Brain pericyte (primary cell): ENCODE measurements around the gene F12.
"Not testable (repeated sequence)": the region's sequence is repeated elsewhere in the genome, so short reads cannot be mapped to it uniquely, and the experiment has no call there.

ENCODE experiments used
- DNase-seq: peaks from one replicate; pipeline ENCODE4 v3.0.0-alpha.2; 2012; ENCODE audit warnings: low read depth, low spot score

Gene F12

GRCh38 chr5:177369645-177370440, 39.5 kb downstream of the F12 start:
- no peak for DNase-seq

- no peak for DNase-seq
These were observed 40.3 kb downstream of the F12 start for GRCh38 chr5:177368869-177369644.

GRCh38 chr5:177367981-177368868, 41.1 kb downstream of the F12 start:
- no peak for DNase-seq

GRCh38 chr5:177367323-177367848, 42.0 kb downstream of the F12 start:
- no peak for DNase-seq

GRCh38 chr5:177366528-177367322, 42.6 kb downstream of the F12 start:
- DNase-seq, result no peak

- no peak for DNase-seq
These were observed 43.4 kb downstream of the F12 start for GRCh38 chr5:177365845-177366527.

- DNase-seq, result no peak
These were observed 45.0 kb downstream of the F12 start for GRCh38 chr5:177364159-177364962.

GRCh38 chr5:177363565-177363964, 45.8 kb downstream of the F12 start:
- no peak for DNase-seq

GRCh38 chr5:177362610-177363507, 46.5 kb downstream of the F12 start:
- DNase-seq, result no peak

GRCh38 chr5:177362292-177362609, 47.1 kb downstream of the F12 start:
- DNase-seq, result no peak

- no peak for DNase-seq
These were observed 47.7 kb downstream of the F12 start for GRCh38 chr5:177361418-177362291.

- not testable (repeated sequence) for DNase-seq
These were observed 48.6 kb downstream of the F12 start for GRCh38 chr5:177360740-177361139.

- no peak for DNase-seq
These were observed 49.5 kb downstream of the F12 start for GRCh38 chr5:177359860-177360259.

- DNase-seq, result no peak
These were observed 49.9 kb downstream of the F12 start for GRCh38 chr5:177359451-177359851.

GRCh38 chr5:177358370-177358819, 51.0 kb downstream of the F12 start:
- no peak for DNase-seq

GRCh38 chr5:177357459-177358351, 51.7 kb downstream of the F12 start, which contains the start of gene RGS14:
Gene RGS14, plus strand, starts transcription at chr5:177357924. Its CDS starts 101 bp downstream, at chr5:177358025.
- DNase-seq, result no peak
